Activated CD4-positive, alpha-beta T cell treated with anti-CD3 and anti-CD28 coated beads, Interleukin-2, amount 50 U/mL, for 16 hours (primary cell): ENCODE measurements around the gene COX11.

ENCODE experiments used
- DNase-seq: peaks from one replicate; pipeline ENCODE4 v3.0.0-alpha.2; 2020

COX11 gene

GRCh38 chr17:54956791-54957190 is 11.7 kb downstream of the COX11 start:
- no peak for DNase-seq

- no peak for DNase-seq
These were observed 17.2 kb downstream of the COX11 start for GRCh38 chr17:54951286-54951685.

- DNase-seq: no peak
These were observed 18.3 kb downstream of the COX11 start for GRCh38 chr17:54950116-54950515.

- peak; percentile 13 for DNase-seq
These were observed 20.1 kb downstream of the COX11 start for GRCh38 chr17:54948380-54948779.

- no peak for DNase-seq
These were observed 21.1 kb downstream of the COX11 start for GRCh38 chr17:54947396-54947795.

GRCh38 chr17:54945671-54946070 is 22.8 kb downstream of the COX11 start:
- no peak for DNase-seq

- DNase-seq: no peak
These were observed 23.2 kb downstream of the COX11 start for GRCh38 chr17:54945231-54945630.

GRCh38 chr17:54944796-54945195 is 23.7 kb downstream of the COX11 start:
- no peak for DNase-seq

- DNase-seq: no peak
These were observed 27.2 kb downstream of the COX11 start for GRCh38 chr17:54941285-54941684.

- DNase-seq: no peak
These were observed 31.0 kb downstream of the COX11 start for GRCh38 chr17:54937426-54937825.

- DNase-seq: no peak
These were observed 31.4 kb downstream of the COX11 start for GRCh38 chr17:54937018-54937417.

GRCh38 chr17:54935471-54935870 is 33.0 kb downstream of the COX11 start:
- no peak for DNase-seq

- no peak for DNase-seq
These were observed 34.5 kb downstream of the COX11 start for GRCh38 chr17:54933921-54934320.

- DNase-seq: no peak
These were observed 35.7 kb downstream of the COX11 start for GRCh38 chr17:54932711-54933110.

GRCh38 chr17:54927525-54927924 is 40.9 kb downstream of the COX11 start:
- DNase-seq: no peak

GRCh38 chr17:54924405-54924804 is 44.0 kb downstream of the COX11 start:
- DNase-seq: no peak

GRCh38 chr17:54920819-54921218 is 47.6 kb downstream of the COX11 start:
- DNase-seq: no peak

GRCh38 chr17:54919425-54919824 is 49.0 kb downstream of the COX11 start:
- DNase-seq: no peak

GRCh38 chr17:54916721-54917120 is 51.7 kb downstream of the COX11 start:
- DNase-seq: no peak
